NAMALWA (cell line): ENCODE measurements around the gene SIGLEC9.

ENCODE experiments used
- DNase-seq: peaks from one replicate; pipeline ENCODE4 v3.0.0-alpha.2; 2015; ENCODE audit warnings: low spot score

The SIGLEC9 gene

GRCh38 chr19:51145916-51146493 lies 21.3 kb downstream of the SIGLEC9 start:
- DNase-seq, result no peak

GRCh38 chr19:51146751-51147150 lies 22.0 kb downstream of the SIGLEC9 start:
- no peak for DNase-seq

GRCh38 chr19:51147663-51148062 lies 23.0 kb downstream of the SIGLEC9 start:
- peak; percentile 17 for DNase-seq

- DNase-seq, result no peak
Measured at GRCh38 chr19:51148580-51148979, 23.9 kb downstream of the SIGLEC9 start.

- no peak for DNase-seq
Measured at GRCh38 chr19:51150627-51151026, 25.9 kb downstream of the SIGLEC9 start.

GRCh38 chr19:51156710-51157109 lies 32.0 kb downstream of the SIGLEC9 start:
- DNase-seq, result no peak

- no peak for DNase-seq
Measured at GRCh38 chr19:51157265-51157664, 32.6 kb downstream of the SIGLEC9 start.

- DNase-seq, result peak; percentile 73
Measured at GRCh38 chr19:51158474-51159129, 33.9 kb downstream of the SIGLEC9 start.

GRCh38 chr19:51159656-51160055 lies 35.0 kb downstream of the SIGLEC9 start:
- no peak for DNase-seq

GRCh38 chr19:51161266-51161665 lies 36.6 kb downstream of the SIGLEC9 start:
- DNase-seq, result no peak

- no peak for DNase-seq
Measured at GRCh38 chr19:51161867-51162496, 37.3 kb downstream of the SIGLEC9 start.

- no peak for DNase-seq
Measured at GRCh38 chr19:51163257-51163656, 38.6 kb downstream of the SIGLEC9 start.

- no peak for DNase-seq
Measured at GRCh38 chr19:51164215-51164614, 39.5 kb downstream of the SIGLEC9 start.

- no peak for DNase-seq
Measured at GRCh38 chr19:51166846-51167490, 42.3 kb downstream of the SIGLEC9 start.

- DNase-seq, result no peak
Measured at GRCh38 chr19:51168564-51169282, 44.0 kb downstream of the SIGLEC9 start.

GRCh38 chr19:51169283-51169918 lies 44.7 kb downstream of the SIGLEC9 start:
- peak; percentile 69 for DNase-seq

- no peak for DNase-seq
Measured at GRCh38 chr19:51172223-51172622, 47.5 kb downstream of the SIGLEC9 start.

- DNase-seq, result no peak
Measured at GRCh38 chr19:51173681-51174080, 49.0 kb downstream of the SIGLEC9 start.

GRCh38 chr19:51179256-51179655 lies 54.5 kb downstream of the SIGLEC9 start:
- no peak for DNase-seq
